ENCODE data around the gene COL23A1. TPM values are rescaled to one million over a fixed set of nuclear protein-coding genes. Genes with fewer than 3 reads are reported as not detected.

COL23A1 gene
- total and polyA plus RNA-seq, 2 of the 8 experiments (the other 6 are each of a cell fraction or from before 2014, with no cell fraction given), result 3.1 to 4.7 TPM

- no peak overlapping the region for H3K4me3 ChIP-seq (ENCODE audit: extremely low read depth in 1 of 4, insufficient read depth in 2 of 4, low read depth in 3 of 4, low read length in 4 of 4)
- ChIA-PET POLR2A (ENCODE audit: partially characterized antibody) (no interaction called here), CTCF (ENCODE audit: partially characterized antibody) (no interaction called here)
- no peak overlapping the region for H3K9ac ChIP-seq (replicated peaks in 1 of 4; ENCODE audit: extremely low read depth in 1 of 4, low read depth in 3 of 4, low read length in 3 of 4)
- no peaks in the 10 kb centered on the region for H3K79me2 ChIP-seq (ENCODE audit: control insufficient read depth in 1 of 2, insufficient read depth in 2 of 2, low read length in 2 of 2)
- no peak overlapping the region for H3K4me2 ChIP-seq (ENCODE audit: insufficient read depth in 1 of 2, low read depth in 2 of 2, low read length in 2 of 2)
- H3K36me3 ChIP-seq (ENCODE audit: control insufficient read depth in 2 of 4, insufficient read depth in 4 of 4, low read length in 3 of 4), result no peaks in the 10 kb centered on the region
- TF ChIP-seq RAD21 (IDR thresholded peaks at IDR 0.05 in 1 of 2, conservative IDR thresholded peaks at IDR 0.05 in 1 of 2; ENCODE audit: low read depth in 2 of 2, low read length in 2 of 2) (no peak), CTCF (IDR thresholded peaks at IDR 0.05; ENCODE audit: control extremely low read depth in 1 of 3, insufficient read depth in 1 of 3, low read depth in 1 of 3, low read length in 3 of 3) (no peak), ZNF274 (IDR thresholded peaks at IDR 0.05; ENCODE audit: borderline replicate concordance, extremely low read depth, low read length) (no peak)
- no peak overlapping the region for H2BK120ac ChIP-seq (replicated peaks; ENCODE audit: low read depth, low read length)
- H3K14ac ChIP-seq (ENCODE audit: insufficient read length), result no peak overlapping the region
- no peak overlapping the region for H3K18ac ChIP-seq (ENCODE audit: extremely low read depth, low read length)
- peaks cover 9% of the 10 kb centered on the region; the same call in 1 of the 2 replicates for H3K23me2 ChIP-seq (ENCODE audit: low read depth, low read length)
- peaks cover 4 to 5% of the 10 kb centered on the region in 2 experiments; a peak in 2 of 4 replicates for H3K9me3 ChIP-seq (ENCODE audit: insufficient read depth in 2 of 2, low read depth in 1 of 2, low read length in 1 of 2)
- no peak overlapping the region for H3K56ac ChIP-seq (replicated peaks; ENCODE audit: insufficient read length, low read depth, low read length)
- H2BK12ac ChIP-seq (ENCODE audit: low read depth, low read length), result no peak overlapping the region
- no peak overlapping the region for H2AK5ac ChIP-seq (ENCODE audit: low read depth, low read length)
- H3K4ac ChIP-seq (replicated peaks; ENCODE audit: insufficient read length, low read depth, low read length), result no peak overlapping the region
- H4K5ac ChIP-seq (ENCODE audit: insufficient read length, low read depth, low read length), result no peak overlapping the region
- H4K8ac ChIP-seq (ENCODE audit: extremely low read depth, insufficient read depth, low read length), result no peak overlapping the region; the same call in 1 of the 2 replicates
- no peak overlapping the region for H4K91ac ChIP-seq (replicated peaks; ENCODE audit: insufficient read length, low read length)
- no peaks in the 10 kb centered on the region for H3K79me1 ChIP-seq (ENCODE audit: low read depth, low read length)
- no peak for FAIRE-seq
- no peak overlapping the region for H3K23ac ChIP-seq (ENCODE audit: insufficient read length)
- no peak overlapping the region for H2BK20ac ChIP-seq (ENCODE audit: low read length)
- H2BK5ac ChIP-seq (ENCODE audit: low read depth, low read length), result no peak overlapping the region
- no peak for DNase-seq (ENCODE audit: low read depth in 1 of 2, low spot score in 2 of 2)
- H2BK15ac ChIP-seq (ENCODE audit: low read length), result no peak overlapping the region
- H3K4me1 ChIP-seq (replicated peaks in 1 of 4; ENCODE audit: control insufficient read depth in 3 of 4, insufficient read depth in 4 of 4, low read length in 3 of 4), result peaks cover 0 to 11% (median 4%) of the 10 kb centered on the region in 4 experiments; a peak in 4 of 7 replicates
- H3K27me3 ChIP-seq (replicated peaks in 1 of 4; ENCODE audit: control insufficient read depth in 3 of 4, extremely low read depth in 1 of 4, insufficient read depth in 3 of 4, low read length in 3 of 4), result peaks cover 0 to 17% (median 11%) of the 10 kb centered on the region in 4 experiments; a peak in 6 of 7 replicates
- H2AFZ ChIP-seq (ENCODE audit: low read length), result no peak overlapping the region
- 95% methylated on average over 7 of the region's 7 CpGs; no CpG with 5 or more reads in 1 of the 2 experiments for WGBS, 2 experiments (ENCODE audit: extremely low coverage in 1 of 2, insufficient coverage in 1 of 2, insufficient read length in 1 of 2, insufficient replicate concordance in 2 of 2, low coverage in 1 of 2, low lambda C conversion rate in 2 of 2, missing lambda C conversion rate in 1 of 2)
- peaks cover 0 to 5% of the 10 kb centered on the region in 2 experiments for H4K20me1 ChIP-seq (replicated peaks in 1 of 2; ENCODE audit: control insufficient read depth in 1 of 2, insufficient read depth in 2 of 2, low read length in 2 of 2)
- no peak overlapping the region for H3K27ac ChIP-seq (ENCODE audit: low read depth, low read length)
Measured at GRCh38 chr5:178573216-178573615, 17.0 kb downstream of the COL23A1 start.

Data from H1 (cell line).